Hepatocyte (in vitro differentiated cells): ENCODE data around the gene NANOS3. TPM values are rescaled to one million over a fixed set of nuclear protein-coding genes. Genes with fewer than 3 reads are reported as not detected.

Experiments
- DNase-seq: peaks from one replicate; pipeline ENCODE4 v3.0.0-alpha.2; 2016; ENCODE audit warnings: low spot score
- H2AFZ ChIP-seq: fragments of 200-600 bp; sonication (generic); 2 replicates; pipeline ENCODE4 v1.6.0; 2016; ENCODE audit warnings: antibody characterized with exemption, mild to moderate bottlenecking
- H3K27ac ChIP-seq: fragments of 200-600 bp; sonication (generic); 2 replicates; pipeline ENCODE4 v1.5.1; 2016; ENCODE audit warnings: mild to moderate bottlenecking
- H3K27me3 ChIP-seq: fragments of 200-600 bp; sonication (generic); 2 replicates; pipeline ENCODE4 v1.6.1; 2016
- H3K36me3 ChIP-seq: fragments of 200-600 bp; sonication (generic); replicated peaks from 2 replicates; pipeline ENCODE4 v1.5.1; 2016; ENCODE audit warnings: low read depth; ENCODE audit not compliant: insufficient read depth
- H3K4me1 ChIP-seq: fragments of 200-600 bp; sonication (generic); 2 replicates; pipeline ENCODE4 v1.5.1; 2016; ENCODE audit warnings: mild to moderate bottlenecking, moderate library complexity; ENCODE audit not compliant: insufficient read depth
- H3K4me2 ChIP-seq: fragments of 200-600 bp; sonication (generic); 2 replicates; pipeline ENCODE4 v1.6.0; 2016
- H3K4me3 ChIP-seq: fragments of 200-600 bp; sonication (generic); 2 replicates; pipeline ENCODE4 v1.5.1; 2016; ENCODE audit warnings: mild to moderate bottlenecking
- H3K79me2 ChIP-seq: fragments of 200-600 bp; sonication (generic); 2 replicates; pipeline ENCODE4 v1.6.0; 2017; ENCODE audit warnings: mild to moderate bottlenecking
- H3K9me2 ChIP-seq: fragments of 200-600 bp; sonication (generic); replicated peaks from 2 replicates; pipeline ENCODE4 v1.6.0; 2017; ENCODE audit warnings: mild to moderate bottlenecking; ENCODE audit not compliant: insufficient read depth
- H3K9me3 ChIP-seq: fragments of 200-600 bp; sonication (generic); 2 replicates; pipeline ENCODE4 v1.5.1; 2016; ENCODE audit warnings: low read depth, mild to moderate bottlenecking
- H4K20me1 ChIP-seq: fragments of 200-600 bp; sonication (generic); 2 replicates; pipeline ENCODE4 v1.6.0; 2016; ENCODE audit warnings: mild to moderate bottlenecking; ENCODE audit not compliant: insufficient read depth, poor library complexity, severe bottlenecking
- EZH2 ChIP-seq: fragments of 200-600 bp; sonication (generic); IDR thresholded peaks from 2 replicates; pipeline ENCODE4 v1.6.1; 2016; ENCODE audit warnings: antibody characterized with exemption, mild to moderate bottlenecking, borderline replicate concordance
- EZH2phosphoT487 ChIP-seq: fragments of 200-600 bp; sonication (generic); IDR thresholded peaks from one replicate; pipeline ENCODE4 v1.6.1; 2018; ENCODE audit warnings: antibody characterized with exemption, mild to moderate bottlenecking, low read depth, moderate library complexity; ENCODE audit not compliant: unreplicated experiment, severe bottlenecking
- WGBS: methylation state at CpG from one replicate; pipeline ENCODE4 v1.1.6; 2016; ENCODE audit warnings: low lambda C conversion rate; ENCODE audit errors: missing lambda C conversion rate; 5-methylcytosine and 5-hydroxymethylcytosine counted together
- polyA plus RNA-seq: library from polyadenylated mRNA; unstranded; fragments of >200 nt; fragmentation: Nextera tagmentation; extraction: Ambion mirVana; gene quantifications from 2 replicates; pipeline ENCODE4 v1.2.1, GENCODE V29; 2016
- total RNA-seq: library from RNA; depleted of rRNA; stranded (reverse); fragments of >200 nt; gene quantifications from 2 replicates; pipeline ENCODE4 v1.2.3, GENCODE V29; 2014
- TF ChIP-seq, protein P1 (sequence below): fragments of 200-600 bp; sonication (generic); IDR thresholded peaks from 2 replicates; pipeline ENCODE4 v1.5.1; 2016; ENCODE audit warnings: antibody characterized with exemption, mild to moderate bottlenecking; ENCODE audit not compliant: poor library complexity

Gene NANOS3
- total and polyA plus RNA-seq, 2 experiments from 2014 or later = 0.60 to 2.1 TPM

DNA sequence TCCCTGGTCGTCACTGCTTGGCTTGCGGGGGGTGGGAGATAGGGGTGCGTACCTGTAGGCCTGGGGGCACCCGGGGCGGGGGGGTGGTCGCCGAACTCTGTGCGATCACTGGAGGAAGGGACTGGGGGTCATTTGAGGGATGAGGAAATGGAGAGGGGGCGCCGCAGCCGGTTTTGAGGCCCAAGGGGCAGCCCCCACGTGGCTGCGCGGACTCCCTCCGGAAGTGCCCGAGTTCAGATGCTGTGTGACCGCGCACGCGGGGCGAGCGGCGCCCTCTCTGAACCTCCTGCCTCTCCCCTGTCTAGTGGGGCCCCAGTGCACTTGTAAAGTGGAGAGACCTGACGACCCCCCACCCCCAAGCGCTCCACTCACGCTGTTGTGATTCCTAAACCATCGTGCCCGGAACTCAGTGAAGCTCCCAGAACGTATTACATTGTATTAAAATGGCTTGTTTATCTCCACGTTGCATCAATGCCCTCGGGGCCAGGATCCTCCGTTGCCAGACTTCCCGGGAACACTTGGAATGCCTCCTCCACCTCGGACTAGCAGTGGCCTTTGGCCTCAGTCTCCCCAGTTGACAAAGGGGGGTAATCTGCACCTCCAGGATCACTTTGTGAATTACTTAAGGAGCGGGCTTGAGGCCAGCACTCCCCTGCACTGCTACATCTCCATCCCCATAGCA is 3.0 kb upstream of the NANOS3 start:
- Histone ChIP-seq H2AFZ (no peak overlapping the region), H3K27ac (no peak overlapping the region), H3K4me3 (no peak overlapping the region), H3K9me2 (no peaks in the 10 kb centered on the region), H3K4me1 (peaks cover 5% of the 10 kb centered on the region), H3K27me3 (no peaks in the 10 kb centered on the region), H3K36me3 (no peaks in the 10 kb centered on the region), H3K4me2 (no peak overlapping the region), H3K79me2 (no peaks in the 10 kb centered on the region), H3K9me3 (no peaks in the 10 kb centered on the region), H4K20me1 (no peaks in the 10 kb centered on the region)
- WGBS = 53% methylated on average over 23 of the region's 35 CpGs
- no peak for DNase-seq
- no peak for TF ChIP-seq EZH2phosphoT487
- TF ChIP-seq EZH2 = no peak
- TF ChIP-seq, protein P1, sequence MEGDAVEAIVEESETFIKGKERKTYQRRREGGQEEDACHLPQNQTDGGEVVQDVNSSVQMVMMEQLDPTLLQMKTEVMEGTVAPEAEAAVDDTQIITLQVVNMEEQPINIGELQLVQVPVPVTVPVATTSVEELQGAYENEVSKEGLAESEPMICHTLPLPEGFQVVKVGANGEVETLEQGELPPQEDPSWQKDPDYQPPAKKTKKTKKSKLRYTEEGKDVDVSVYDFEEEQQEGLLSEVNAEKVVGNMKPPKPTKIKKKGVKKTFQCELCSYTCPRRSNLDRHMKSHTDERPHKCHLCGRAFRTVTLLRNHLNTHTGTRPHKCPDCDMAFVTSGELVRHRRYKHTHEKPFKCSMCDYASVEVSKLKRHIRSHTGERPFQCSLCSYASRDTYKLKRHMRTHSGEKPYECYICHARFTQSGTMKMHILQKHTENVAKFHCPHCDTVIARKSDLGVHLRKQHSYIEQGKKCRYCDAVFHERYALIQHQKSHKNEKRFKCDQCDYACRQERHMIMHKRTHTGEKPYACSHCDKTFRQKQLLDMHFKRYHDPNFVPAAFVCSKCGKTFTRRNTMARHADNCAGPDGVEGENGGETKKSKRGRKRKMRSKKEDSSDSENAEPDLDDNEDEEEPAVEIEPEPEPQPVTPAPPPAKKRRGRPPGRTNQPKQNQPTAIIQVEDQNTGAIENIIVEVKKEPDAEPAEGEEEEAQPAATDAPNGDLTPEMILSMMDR = no peak

DNA sequence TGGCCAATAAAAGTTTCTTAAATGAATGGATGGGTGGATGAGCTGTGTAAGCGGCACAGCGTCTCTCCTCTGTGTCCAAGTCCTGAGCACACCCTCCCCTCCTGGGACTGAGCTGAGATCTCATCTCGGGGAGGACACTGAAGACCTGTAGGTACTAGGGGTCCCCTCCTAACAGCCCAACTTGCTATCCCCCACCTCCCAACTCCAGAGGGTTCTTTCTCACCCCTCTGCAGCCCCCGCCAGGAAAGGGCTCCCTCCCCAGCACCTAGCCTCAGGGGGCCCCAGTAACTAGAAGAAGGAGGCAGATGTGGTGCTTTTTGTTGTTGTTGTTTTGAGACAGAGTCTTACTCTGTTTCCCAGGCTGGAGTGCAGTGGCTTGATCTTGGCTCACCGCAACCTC is 1.1 kb upstream of the NANOS3 start:
- Histone ChIP-seq H4K20me1 (no peaks in the 10 kb centered on the region), H3K27me3 (no peaks in the 10 kb centered on the region), H3K27ac (no peak overlapping the region), H3K4me3 (no peak overlapping the region), H3K4me1 (peaks cover 10% of the 10 kb centered on the region), H3K9me3 (no peaks in the 10 kb centered on the region), H3K79me2 (no peaks in the 10 kb centered on the region), H3K4me2 (no peak overlapping the region), H3K9me2 (no peaks in the 10 kb centered on the region), H2AFZ (no peak overlapping the region), H3K36me3 (no peaks in the 10 kb centered on the region)
- 96% methylated on average over 5 of the region's 5 CpGs for WGBS
- TF ChIP-seq, protein P1 = no peak
- no peak for TF ChIP-seq EZH2
- no peak for TF ChIP-seq EZH2phosphoT487
- peak; percentile 1 for DNase-seq

DNA sequence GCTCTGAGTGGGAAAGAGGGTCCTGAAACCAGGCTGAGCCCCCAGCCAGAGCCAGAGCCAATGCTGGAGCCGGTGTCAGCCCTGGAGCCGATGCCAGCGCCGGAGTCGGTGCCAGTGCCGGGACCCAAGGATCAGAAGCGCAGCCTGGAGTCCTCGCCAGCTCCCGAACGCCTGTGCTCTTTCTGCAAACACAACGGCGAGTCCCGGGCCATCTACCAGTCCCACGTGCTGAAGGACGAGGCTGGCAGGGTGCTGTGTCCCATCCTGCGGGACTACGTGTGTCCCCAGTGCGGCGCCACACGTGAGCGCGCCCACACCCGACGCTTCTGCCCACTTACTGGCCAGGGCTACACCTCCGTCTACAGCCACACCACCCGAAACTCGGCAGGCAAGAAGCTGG is 369 bp downstream of the NANOS3 start:
- H3K4me2 ChIP-seq = no peak overlapping the region
- H3K9me2 ChIP-seq = no peaks in the 10 kb centered on the region
- WGBS = 92% methylated on average over 27 of the region's 27 CpGs
- no peaks in the 10 kb centered on the region for H3K9me3 ChIP-seq
- no peak overlapping the region for H3K27ac ChIP-seq
- no peak overlapping the region for H3K4me3 ChIP-seq
- no peaks in the 10 kb centered on the region for H4K20me1 ChIP-seq
- no peaks in the 10 kb centered on the region for H3K27me3 ChIP-seq
- peaks cover 24% of the 10 kb centered on the region for H3K4me1 ChIP-seq
- H3K79me2 ChIP-seq = no peaks in the 10 kb centered on the region
- no peak for TF ChIP-seq EZH2phosphoT487
- TF ChIP-seq, protein P1 = no peak
- no peak for TF ChIP-seq EZH2
- H2AFZ ChIP-seq = no peak overlapping the region
- no peaks in the 10 kb centered on the region for H3K36me3 ChIP-seq
- DNase-seq = no peak
